Lung microvascular endothelial cell (primary cell): Measurements from ENCODE around the gene SH2D2A. TPM values are rescaled to one million over a fixed set of nuclear protein-coding genes. Genes with fewer than 3 reads are reported as not detected.

Experiments used
- DNase-seq, 2 donors: peaks; one replicate each; pipeline versions ENCODE4 v3.0.0 to v3.0.0-alpha.2; 2010; ENCODE audit warnings: low read depth in 2 of 2
- total RNA-seq: library from RNA; depleted of rRNA; stranded (reverse); fragments of >200 nt; gene quantifications from 2 replicates; pipeline ENCODE4 v1.2.1, GENCODE V29; 2014

SH2D2A gene
- total RNA-seq, 1 donor from 2014 or later = not detected

DNA sequence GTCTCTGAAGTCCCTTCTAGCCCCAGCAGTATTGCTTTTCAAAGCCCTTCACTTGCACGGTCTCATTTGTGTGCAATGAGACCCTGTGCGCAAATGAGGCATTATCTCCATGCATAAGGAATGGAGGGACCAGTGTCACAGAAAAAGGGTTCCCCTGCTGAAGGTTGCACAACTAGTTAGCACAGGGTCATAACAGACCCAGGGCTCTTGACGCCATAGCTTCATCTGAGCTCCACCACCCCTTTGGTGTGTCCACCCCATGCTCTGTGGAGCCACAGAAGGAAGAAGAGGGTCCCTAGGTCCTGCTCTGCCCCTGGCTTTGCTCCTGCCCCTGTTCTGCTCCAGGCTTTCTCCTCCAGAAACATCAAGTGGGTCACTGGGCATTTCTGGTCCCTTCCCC lies 12.6 kb downstream of the SH2D2A start:
- DNase-seq = no peak

DNA sequence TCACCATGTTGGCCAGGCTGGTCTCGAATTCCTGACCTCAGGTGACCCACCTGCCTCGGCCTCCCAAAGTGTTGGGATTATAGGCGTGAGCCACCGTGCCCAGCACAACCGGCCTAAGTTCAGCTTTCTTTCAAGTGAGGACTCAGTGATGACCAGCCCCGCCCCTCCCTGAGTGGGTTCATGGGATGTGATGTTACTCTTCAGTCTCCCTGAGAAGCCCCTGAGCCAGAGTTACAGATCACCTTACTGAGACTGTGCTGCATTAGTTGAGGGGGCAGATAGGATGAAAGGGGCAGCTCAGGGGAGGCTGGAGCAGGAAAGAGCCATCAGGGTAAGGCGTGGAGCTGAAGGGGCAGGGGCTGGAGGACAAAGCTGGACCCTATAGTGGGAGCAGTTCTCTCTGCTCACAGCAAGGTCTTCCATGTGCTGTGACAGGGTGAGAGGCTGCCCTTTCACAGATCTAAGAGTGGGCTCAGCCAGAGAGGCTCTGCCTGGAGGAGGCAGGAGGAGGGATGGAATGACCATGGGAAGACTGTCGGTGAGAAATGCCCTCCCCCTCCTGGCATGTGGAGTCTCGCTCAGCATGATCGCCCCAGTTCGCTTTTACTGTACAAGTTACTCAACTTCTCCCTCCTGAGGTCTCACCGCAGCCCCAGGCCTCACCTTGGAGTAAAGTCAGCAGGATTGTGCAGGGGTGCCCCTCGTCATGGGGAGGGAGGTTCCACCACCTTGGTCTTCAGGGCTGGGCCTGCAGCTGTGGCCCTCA lies 13.4 kb downstream of the SH2D2A start:
- no peak for DNase-seq

DNA sequence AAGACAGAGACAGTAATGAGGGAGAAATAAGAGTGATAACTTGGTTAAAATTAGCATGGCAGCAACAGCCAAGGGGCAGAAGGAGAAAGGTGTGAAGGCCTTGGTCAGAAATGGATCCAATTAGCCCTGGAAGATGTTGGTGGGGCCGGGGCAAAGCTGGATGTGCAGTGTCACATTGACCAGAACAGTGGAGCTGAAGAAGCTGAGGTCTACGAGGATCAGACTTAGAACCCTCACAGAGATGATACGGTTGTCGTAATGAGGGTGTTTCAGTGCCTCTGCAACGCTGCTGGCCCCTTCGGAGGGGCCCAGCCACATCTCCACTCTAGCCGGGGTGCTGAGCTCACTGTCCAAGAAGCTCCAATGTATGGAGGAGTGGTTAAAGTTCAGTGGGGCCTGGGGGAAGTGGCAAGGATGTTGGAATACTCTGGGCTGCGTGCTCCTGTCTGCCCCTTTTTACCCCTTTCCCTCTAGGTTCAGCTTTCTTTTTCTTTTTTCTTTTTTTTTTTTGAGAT lies 14.2 kb downstream of the SH2D2A start:
- DNase-seq = no peak

DNA sequence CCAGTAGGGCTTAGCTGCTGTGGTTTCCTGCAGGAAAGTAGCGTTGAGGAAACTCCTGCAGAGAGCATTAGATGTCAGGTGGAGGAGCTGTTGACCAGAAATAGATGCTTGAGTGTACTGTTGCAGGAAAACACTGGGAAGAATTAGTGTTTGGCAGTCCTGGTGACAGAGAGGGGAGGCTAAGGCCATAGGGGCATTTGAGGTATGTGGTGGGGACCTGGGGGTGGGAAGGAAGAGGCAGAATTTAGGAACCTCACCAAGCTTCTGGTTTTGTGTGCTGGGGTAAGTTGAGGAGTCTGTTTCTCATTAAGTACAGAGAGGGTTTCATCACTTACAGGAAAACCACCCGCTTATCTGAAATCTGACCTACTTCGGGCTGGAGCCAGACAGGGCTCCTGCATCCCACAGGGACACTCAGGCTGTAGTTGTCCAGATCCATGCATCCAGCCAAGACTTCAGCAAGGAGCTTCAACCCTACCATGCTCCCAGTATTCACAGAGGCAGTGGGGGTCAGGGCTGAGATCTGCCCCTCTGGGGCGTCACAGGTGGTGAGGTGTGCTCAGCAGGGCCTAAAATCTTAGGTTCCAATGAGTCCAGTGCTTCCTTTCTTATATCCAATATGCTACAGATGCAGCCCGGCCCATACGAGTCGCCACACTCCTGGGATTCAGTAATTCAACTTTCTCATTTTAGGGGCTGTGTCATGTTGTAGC lies 15.1 kb downstream of the SH2D2A start:
- peak in 1 of 2 donors; percentile 21 for DNase-seq

DNA sequence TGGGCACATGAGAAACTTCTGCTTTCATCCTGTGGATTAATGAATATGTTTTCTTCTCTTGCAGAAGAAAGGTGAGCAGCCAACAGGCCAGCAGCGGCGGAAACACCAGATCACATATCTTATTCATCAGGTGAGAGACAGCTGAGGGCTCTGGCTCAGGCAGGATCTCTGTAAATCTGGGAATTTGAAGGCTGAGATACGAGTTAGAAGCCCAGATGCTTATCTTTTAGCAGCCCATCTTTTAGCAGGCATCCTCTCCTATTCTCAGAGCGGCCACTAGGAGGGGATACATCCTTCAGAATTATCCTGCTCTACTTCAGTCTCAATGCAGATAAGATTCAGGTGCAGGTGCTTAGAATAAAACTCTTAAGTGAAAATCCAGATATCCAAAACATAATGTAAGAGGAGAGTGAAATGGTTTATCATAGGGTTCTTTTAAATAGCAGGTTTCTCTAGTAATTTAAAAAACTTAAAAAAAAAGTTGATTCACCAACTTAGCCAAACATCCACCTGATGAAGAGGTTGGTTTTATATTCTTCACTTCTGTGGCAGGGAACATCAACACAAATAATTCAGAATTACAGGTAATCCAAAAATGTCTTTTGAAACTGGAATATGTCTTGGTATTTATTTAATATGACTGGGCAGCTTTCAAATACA lies 19.3 kb downstream of the SH2D2A start:
- peak; percentile 64 to 70 for DNase-seq

DNA sequence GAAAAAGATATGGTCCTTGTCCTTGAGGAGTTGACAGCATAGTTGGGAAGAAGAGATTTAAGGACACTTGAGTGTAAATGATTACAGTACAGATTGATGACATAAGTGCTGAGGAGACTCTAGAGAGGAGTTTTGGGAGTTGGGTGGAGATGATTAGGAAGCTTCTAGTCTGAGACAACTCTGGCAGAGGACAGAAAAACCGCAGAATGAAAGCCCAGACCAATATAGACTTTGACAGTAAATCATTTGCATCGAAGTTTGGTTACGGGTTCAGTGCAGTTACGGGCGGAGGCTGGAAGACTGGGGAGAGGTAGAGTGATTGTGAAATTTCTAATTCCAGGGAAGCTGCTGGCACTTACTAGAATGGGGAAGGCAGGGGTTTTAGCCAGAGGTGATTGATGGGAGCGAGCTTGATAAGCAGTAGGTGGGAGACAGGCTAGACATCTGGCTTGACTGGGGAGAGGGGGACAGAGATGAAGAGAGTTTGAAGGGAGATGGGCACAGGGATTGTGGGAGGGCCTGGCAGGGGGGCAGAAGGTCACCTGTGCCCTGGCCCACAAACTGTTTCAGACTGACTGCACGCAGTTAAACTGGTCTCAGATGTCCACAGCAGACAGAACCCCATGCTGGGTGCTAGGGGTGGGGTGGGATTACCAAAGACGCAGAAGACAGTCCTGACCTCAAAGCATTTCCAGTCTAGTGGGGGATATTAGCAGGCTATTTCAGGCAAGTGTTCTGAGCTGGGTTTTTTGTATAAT lies 20.1 kb downstream of the SH2D2A start:
- no peak for DNase-seq

DNA sequence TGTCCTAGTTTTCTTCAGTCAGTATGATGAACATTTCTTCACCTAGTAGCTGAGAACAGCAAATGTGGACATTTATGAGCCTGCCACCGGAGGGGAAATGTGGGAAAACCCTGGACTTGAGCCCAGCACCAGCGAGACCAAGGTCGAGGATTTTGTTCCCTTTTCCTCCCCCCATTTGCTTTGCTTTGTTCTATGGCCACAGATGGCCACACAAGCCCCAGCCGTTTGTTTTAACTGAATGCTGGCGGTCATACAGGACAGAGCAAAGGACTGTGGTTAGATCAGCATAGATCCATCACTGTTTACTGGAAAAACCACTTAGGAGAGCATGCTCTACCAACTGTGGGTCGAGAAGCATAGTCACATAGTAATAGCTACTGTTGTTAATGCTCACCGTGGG lies 20.9 kb downstream of the SH2D2A start:
- DNase-seq = peak in 1 of 2 donors; percentile 61

GRCh38 chr1:156795374-156795733 lies 21.3 kb downstream of the SH2D2A start:
- DNase-seq = no peak

- DNase-seq = no peak
Observed at GRCh38 chr1:156794506-156795373, 21.9 kb downstream of the SH2D2A start.

- DNase-seq = no peak
Observed at GRCh38 chr1:156789621-156790318, 26.9 kb downstream of the SH2D2A start.

DNA sequence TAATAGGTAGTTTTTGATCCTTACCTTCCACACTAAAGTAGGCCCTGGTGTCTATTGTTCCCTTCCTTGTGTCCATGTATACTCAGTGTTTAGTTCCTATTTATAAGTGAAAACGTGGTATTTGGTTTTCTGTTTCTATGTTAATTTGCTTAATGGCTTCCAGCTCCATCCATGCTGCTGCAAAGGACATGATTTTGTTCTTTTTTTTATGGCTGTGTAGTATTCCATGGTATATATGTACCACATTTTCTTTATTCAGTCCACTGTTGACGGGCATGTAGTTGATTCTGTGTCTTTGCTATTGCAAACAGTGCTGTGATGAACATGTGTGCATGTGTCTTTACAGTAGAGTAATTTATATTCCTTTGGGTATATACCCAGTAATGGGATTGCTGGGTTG lies 28.5 kb downstream of the SH2D2A start:
- no peak for DNase-seq

DNA sequence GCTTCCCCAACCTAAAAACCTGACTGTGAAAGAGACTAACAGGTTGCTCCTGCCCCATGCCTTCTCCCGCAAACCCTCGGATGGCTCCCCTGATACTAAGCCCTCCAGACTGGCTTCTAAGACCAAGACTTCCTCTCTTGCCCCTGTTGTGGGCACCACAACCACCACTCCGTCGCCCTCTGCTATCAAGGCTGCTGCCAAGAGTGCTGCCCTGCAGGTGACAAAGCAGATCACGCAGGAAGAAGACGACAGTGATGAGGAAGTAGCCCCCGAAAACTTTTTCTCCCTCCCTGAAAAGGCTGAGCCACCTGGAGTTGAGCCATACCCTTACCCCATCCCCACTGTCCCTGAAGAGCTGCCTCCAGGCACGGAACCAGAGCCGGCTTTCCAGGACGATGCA lies 30.0 kb downstream of the SH2D2A start:
- DNase-seq = no peak

- DNase-seq = no peak
Observed at GRCh38 chr1:156785458-156785857, 31.2 kb downstream of the SH2D2A start.

- peak in 1 of 2 donors; percentile 57 for DNase-seq
Observed at GRCh38 chr1:156781585-156782186, 35.0 kb downstream of the SH2D2A start.

DNA sequence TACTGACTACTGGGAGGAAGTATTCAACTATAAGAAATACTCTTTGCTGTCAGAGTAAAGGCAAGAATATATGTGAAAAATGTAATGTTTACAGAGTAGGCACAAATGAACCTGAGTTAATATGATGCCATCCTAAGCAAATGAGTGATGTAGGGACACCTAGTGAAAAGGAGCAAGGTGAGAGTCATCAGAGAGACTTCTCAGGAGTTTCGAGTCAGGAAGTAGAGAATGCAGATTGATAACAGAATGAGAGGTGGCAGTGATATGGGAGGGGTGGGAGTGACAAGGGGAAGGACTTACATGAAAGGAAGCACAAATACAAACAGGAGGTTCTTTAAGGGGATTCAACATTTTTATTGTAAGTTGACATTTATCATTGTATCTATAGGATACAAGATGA lies 39.1 kb downstream of the SH2D2A start:
- DNase-seq = no peak

GRCh38 chr1:156776942-156777341 lies 39.7 kb downstream of the SH2D2A start:
- DNase-seq = no peak

DNA sequence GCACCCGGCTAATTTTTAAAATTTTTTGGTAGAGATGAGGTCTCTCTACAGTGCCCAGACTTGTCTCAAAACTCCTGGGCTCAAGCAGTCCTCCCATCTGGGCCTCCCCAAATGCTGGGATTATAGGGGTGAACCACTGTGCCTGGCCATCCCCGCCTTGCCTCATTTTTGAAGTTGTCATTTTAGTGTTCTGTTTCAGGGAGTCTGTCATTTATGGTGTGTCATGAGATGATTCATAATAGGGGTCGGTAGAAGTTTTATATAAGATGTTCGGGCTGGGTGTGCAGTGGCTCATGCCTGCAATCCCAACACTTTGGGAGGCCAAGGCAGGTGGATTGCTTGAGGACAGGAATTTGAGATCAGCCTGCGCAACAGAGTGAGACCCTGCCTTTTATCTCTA lies 40.8 kb downstream of the SH2D2A start:
- DNase-seq = no peak

- no peak for DNase-seq
Observed at GRCh38 chr1:156773607-156774006, 43.0 kb downstream of the SH2D2A start.

- no peak for DNase-seq
Observed at GRCh38 chr1:156772728-156773497, 43.7 kb downstream of the SH2D2A start.
